HEK293 (cell line): ENCODE measurements around the gene UBASH3B.

Experiments used
- REST ChIP-seq: fragments of 450-650 bp; formaldehyde crosslinking; IDR thresholded peaks from 2 replicates; pipeline ENCODE4 v1.5.1; 2016; ENCODE audit warnings: missing biosample characterization, missing genetic modification characterization
- ZBTB10 ChIP-seq: fragments of 450-650 bp; formaldehyde crosslinking; IDR thresholded peaks from 2 replicates; pipeline ENCODE4 v1.5.1; 2016; ENCODE audit warnings: missing biosample characterization, missing genetic modification characterization

GRCh38 chr11:122754028-122754427, 98.5 kb downstream of the UBASH3B start:
- TF ChIP-seq ZBTB10 (tag by site-specific recombination), result no peak
- no peak for TF ChIP-seq REST (tag by site-specific recombination)
